Stimulated activated CD8-positive, alpha-beta memory T cell treated with anti-CD3 and anti-CD28 coated beads, Interleukin-4, amount 100 ng/mL, for 48 hours (primary cell): ENCODE measurements around the gene ABCB11.
"Not testable (repeated sequence)": the region's sequence is repeated elsewhere in the genome, so short reads cannot be mapped to it uniquely, and the experiment has no call there.

Experiments used
- DNase-seq: peaks from one replicate; pipeline ENCODE4 v3.0.0-alpha.2; 2020

ABCB11 gene

GRCh38 chr2:168874368-168875054, 156.6 kb downstream of the ABCB11 start:
- no peak for DNase-seq

GRCh38 chr2:168870824-168871223, 160.3 kb downstream of the ABCB11 start:
- not testable (repeated sequence) for DNase-seq
